WERI-Rb-1 (cell line): ENCODE data around the gene ALKBH7.

Source experiments
- DNase-seq: peaks from one replicate; pipeline ENCODE4 v3.0.0-alpha.2; 2020
- H3K27ac ChIP-seq: fragments of 250-450 bp; sonication (Bioruptor Pico); 2 replicates; pipeline ENCODE4 v1.5.1; 2020; ENCODE audit warnings: mild to moderate bottlenecking, moderate library complexity
- H3K27me3 ChIP-seq: fragments of 250-450 bp; sonication (Bioruptor Pico); 2 replicates; pipeline ENCODE4 v1.5.1; 2021; ENCODE audit warnings: mild to moderate bottlenecking, low read depth, moderate library complexity; ENCODE audit not compliant: insufficient read depth, severe bottlenecking
- H3K36me3 ChIP-seq: fragments of 250-450 bp; sonication (Bioruptor Pico); 2 replicates; pipeline ENCODE4 v1.5.1; 2020; ENCODE audit warnings: mild to moderate bottlenecking, moderate library complexity
- H3K4me3 ChIP-seq: 2 replicates; pipeline ENCODE4 v1.5.1; 2011; ENCODE audit warnings: low read depth, mild to moderate bottlenecking, control low read depth, low read length
- H3K9me3 ChIP-seq: fragments of 250-450 bp; sonication (Bioruptor Pico); 2 replicates; pipeline ENCODE4 v1.5.1; 2021; ENCODE audit warnings: mild to moderate bottlenecking, moderate library complexity; ENCODE audit not compliant: severe bottlenecking
- CTCF ChIP-seq: IDR thresholded peaks from 2 replicates; pipeline ENCODE4 v1.5.1; 2011; ENCODE audit warnings: low read depth, mild to moderate bottlenecking, control low read depth, inconsistent platforms, low read length

The ALKBH7 gene

GRCh38 chr19:6402058-6402457, 29.5 kb downstream of the ALKBH7 start:
- H3K27ac ChIP-seq, result no peak overlapping the region
- no peak overlapping the region for H3K4me3 ChIP-seq
- DNase-seq, result no peak
- no peaks in the 10 kb centered on the region for H3K9me3 ChIP-seq
- TF ChIP-seq CTCF, result no peak
- no peaks in the 10 kb centered on the region for H3K27me3 ChIP-seq
- no peaks in the 10 kb centered on the region for H3K36me3 ChIP-seq

- no peaks in the 10 kb centered on the region for H3K9me3 ChIP-seq
- H3K36me3 ChIP-seq, result no peaks in the 10 kb centered on the region
- no peak overlapping the region for H3K4me3 ChIP-seq
- no peak for TF ChIP-seq CTCF
- no peaks in the 10 kb centered on the region for H3K27me3 ChIP-seq
- H3K27ac ChIP-seq, result no peak overlapping the region
- no peak for DNase-seq
Measured at GRCh38 chr19:6402837-6403608, 30.4 kb downstream of the ALKBH7 start.

- DNase-seq, result no peak
- Histone ChIP-seq H3K36me3 (no peaks in the 10 kb centered on the region), H3K4me3 (no peak overlapping the region), H3K27me3 (no peaks in the 10 kb centered on the region), H3K9me3 (no peaks in the 10 kb centered on the region), H3K27ac (no peak overlapping the region)
- TF ChIP-seq CTCF, result no peak
Measured at GRCh38 chr19:6406401-6406800, 33.8 kb downstream of the ALKBH7 start.

- no peaks in the 10 kb centered on the region for H3K9me3 ChIP-seq
- DNase-seq, result no peak
- no peak for TF ChIP-seq CTCF
- peaks cover 4% of the 10 kb centered on the region for H3K36me3 ChIP-seq
- no peak overlapping the region for H3K4me3 ChIP-seq
- no peaks in the 10 kb centered on the region for H3K27me3 ChIP-seq
- H3K27ac ChIP-seq, result no peak overlapping the region
Measured at GRCh38 chr19:6409346-6409745, 36.8 kb downstream of the ALKBH7 start.

- Histone ChIP-seq H3K9me3 (no peaks in the 10 kb centered on the region), H3K27ac (no peak overlapping the region), H3K4me3 (no peak overlapping the region), H3K27me3 (no peaks in the 10 kb centered on the region), H3K36me3 (peaks cover 29% of the 10 kb centered on the region)
- no peak for DNase-seq
- no peak for TF ChIP-seq CTCF
Measured at GRCh38 chr19:6412061-6412446, 39.5 kb downstream of the ALKBH7 start.
